K562 (cell line): ENCODE results near the gene SLC6A20. TPM values are rescaled to one million over a fixed set of nuclear protein-coding genes. Genes with fewer than 3 reads are reported as not detected.

Experiments
- ATAC-seq: fragments of 200-7000 bp; cut with Tn5 transposase; 3 replicates; pipeline ENCODE4 v1.9.1; 2020; ENCODE audit warnings: moderate library complexity
- BruUV-seq: library from RNA; stranded (reverse); fragments of 400-500 nt; replicated peaks from 2 replicates; lab custom pipeline; 2021; lab: Mats Ljungman, UMichigan
- CTCF ChIA-PET: fragments of 300-600 bp; formaldehyde crosslinking; extraction: SDS; loops from one replicate; lab custom pipeline; 2021; ENCODE audit warnings: low intra/inter-chr PET ratio; lab: Yijun Ruan, JAX
- POLR2A ChIA-PET: fragments of 300-600, 350-650 bp; sonication (Branson Sonifier 250); formaldehyde crosslinking; extraction: SDS; loops from one replicate; lab custom pipeline; 2021; ENCODE audit warnings: antibody characterized with exemption, inconsistent platforms; lab: Yijun Ruan, JAX
- DNase-seq, 4 experiments: peaks; one replicate each; pipeline versions ENCODE4 v3.0.0 to v3.0.0-alpha.2; 2011 to 2018; ENCODE audit warnings: low spot score in 3 of 4, mixed read lengths in 3 of 4; ENCODE audit errors: extremely low read depth in 1 of 4
- FAIRE-seq: peaks from 2 replicates; lab custom pipeline; 2011; peaks lifted over from hg19 to GRCh38; lab: Jason Lieb, UNC
- H2AFZ ChIP-seq: 2 replicates; pipeline ENCODE4 v1.6.0; 2011; ENCODE audit warnings: low read depth, low read length, control low read depth, inconsistent platforms
- H3K27ac ChIP-seq: fragments of 200-600 bp; 3 replicates; pipeline ENCODE4 v1.8.0; 2011; ENCODE audit warnings: low read depth, mild to moderate bottlenecking, control low read depth, inconsistent platforms, low read length, moderate library complexity, mixed read lengths; ENCODE audit errors: extremely low read depth
- H3K27me3 ChIP-seq, 2 experiments: fragments of 300-600 bp in 1 of 2; 2 replicates in 1 of 2; 3 replicates in 1 of 2; pipeline versions ENCODE4 v1.6.0 to v1.8.0; 2011; ENCODE audit warnings: inconsistent platforms in 2 of 2, low read length in 2 of 2, mild to moderate bottlenecking in 1 of 2, mixed read lengths in 1 of 2, moderate library complexity in 1 of 2; ENCODE audit not compliant: control insufficient read depth in 2 of 2, insufficient read depth in 2 of 2
- H3K36me3 ChIP-seq: fragments of 300-600 bp; 3 replicates; pipeline ENCODE4 v1.8.0; 2011; ENCODE audit warnings: mild to moderate bottlenecking, low read length, inconsistent platforms; ENCODE audit not compliant: control insufficient read depth, insufficient read depth
- H3K4me1 ChIP-seq, 2 experiments: fragments of 200-600 bp in 1 of 2; replicated peaks in 1 of 2; 2 replicates in 1 of 2; 3 replicates in 1 of 2; pipeline versions ENCODE4 v1.5.1 to v1.8.0; 2011; ENCODE audit warnings: inconsistent platforms in 2 of 2, low read length in 2 of 2, mild to moderate bottlenecking in 1 of 2, mixed read lengths in 1 of 2, moderate library complexity in 1 of 2; ENCODE audit not compliant: control insufficient read depth in 2 of 2, insufficient read depth in 2 of 2
- H3K4me2 ChIP-seq: 2 replicates; pipeline ENCODE4 v1.6.1; 2011; ENCODE audit warnings: low read length, control low read depth, inconsistent platforms, mixed read lengths; ENCODE audit not compliant: insufficient read depth
- H3K4me3 ChIP-seq: fragments of 200-600 bp; sonication (generic), shearing (Covaris generic); 2 replicates; pipeline ENCODE4 v1.5.1; 2016; ENCODE audit warnings: control low read depth, inconsistent platforms
- H3K79me2 ChIP-seq: fragments of 200-600 bp; 3 replicates; pipeline ENCODE4 v1.8.0; 2011; ENCODE audit warnings: low read length, inconsistent platforms; ENCODE audit not compliant: control insufficient read depth, insufficient read depth
- H3K9ac ChIP-seq, 2 experiments: 2 replicates each; pipeline versions ENCODE4 v1.6.0 to v1.6.1; 2011; ENCODE audit warnings: low read depth in 2 of 2, low read length in 2 of 2, control low read depth in 1 of 2, inconsistent platforms in 1 of 2, mild to moderate bottlenecking in 1 of 2, mixed read lengths in 1 of 2; ENCODE audit not compliant: insufficient read depth in 1 of 2
- H3K9me1 ChIP-seq: one replicate; pipeline ENCODE4 v1.6.0; 2011; ENCODE audit warnings: inconsistent platforms, mild to moderate bottlenecking, low read length, moderate library complexity; ENCODE audit not compliant: control insufficient read depth, insufficient read depth
- H3K9me3 ChIP-seq: replicated peaks from 2 replicates; pipeline ENCODE4 v1.5.1; 2011; ENCODE audit warnings: low read depth, low read length, inconsistent platforms; ENCODE audit not compliant: control insufficient read depth, insufficient read depth
- H4K20me1 ChIP-seq: replicated peaks from 2 replicates; pipeline ENCODE4 v1.6.1; 2011; ENCODE audit warnings: low read length, inconsistent platforms, mixed read lengths; ENCODE audit not compliant: control insufficient read depth, insufficient read depth
- HNRNPLL ChIP-seq: fragments of 200-400 bp; formaldehyde crosslinking; IDR thresholded peaks from 2 replicates; pipeline ENCODE4 v1.6.1; 2017; ENCODE audit warnings: low read length, low read depth, mild to moderate bottlenecking; ENCODE audit not compliant: poor library complexity, severe bottlenecking
- ZNF507 ChIP-seq: conservative IDR thresholded peaks from 2 replicates; pipeline ENCODE4 v1.6.1; 2017; ENCODE audit warnings: missing genetic modification characterization, missing compliant biosample characterization
- ZNF639 ChIP-seq, 2 experiments: fragments of 200-800 bp in 1 of 2; sonication (Bioruptor generic) in 1 of 2; sonication (generic) in 1 of 2; formaldehyde crosslinking in 1 of 2; IDR thresholded peaks in 1 of 2; conservative IDR thresholded peaks in 1 of 2; 2 replicates each; pipeline versions ENCODE4 v1.5.0 to v1.6.1; 2016 to 2020; ENCODE audit warnings: missing compliant biosample characterization in 1 of 2, missing genetic modification characterization in 1 of 2, missing genetic modification reagents in 1 of 2
- WGBS: fragments of 100-300 bp; shearing (Covaris generic); methylation state at CpG from one replicate; pipeline ENCODE4 v1.1.6; 2016; ENCODE audit warnings: low coverage, mixed read lengths; ENCODE audit not compliant: insufficient coverage; ENCODE audit errors: missing lambda C conversion rate; 5-methylcytosine and 5-hydroxymethylcytosine counted together
- in situ Hi-C: fragments of 300-500 bp; cut with MboI; formaldehyde crosslinking; loops from 4 replicates; pipeline ENCODE4 v1.15.0; 2018; ENCODE audit warnings: inconsistent platforms, mixed read lengths
- intact Hi-C: fragments of 100-400 bp; cut with micrococcal nuclease; formaldehyde crosslinking; loops from 2 replicates; pipeline ENCODE4 v1.14.2; 2022
- polyA plus RNA-seq, 8 experiments: library from polyadenylated mRNA; depleted of rRNA in 4 of 8; stranded (reverse) in 5 of 8; unstranded in 3 of 8; fragments of >200 nt; fragmentation: Nextera tagmentation in 2 of 8; fragmentation: Illumina TruSeq in 1 of 8; extraction: Ambion mirVana in 2 of 8; extraction: Trizol in 1 of 8; gene quantifications; 2 replicates each; pipeline versions ENCODE4 v1.2.1 to v1.2.3, GENCODE V29; 2011 to 2014; ENCODE audit warnings: inconsistent platforms in 1 of 8, missing spikeins in 1 of 8
- total RNA-seq, 7 experiments: library from RNA; depleted of rRNA in 6 of 7; stranded (reverse); fragments of >200 nt in 6 of 7; fragmentation: Illumina TruSeq in 2 of 7; extraction: Trizol in 2 of 7; gene quantifications; 2 replicates each; pipeline versions ENCODE4 v1.2.1 to v1.2.3, GENCODE V29; 2011 to 2021; ENCODE audit warnings: low replicate concordance in 1 of 7

The SLC6A20 gene
- total and polyA plus RNA-seq, 9 of the 15 experiments (the other 6 are each of a cell fraction or from before 2014, with no cell fraction given), result not detected

- no peak for TF ChIP-seq ZNF639 (CRISPR knock-in tag; conservative IDR thresholded peaks at IDR 0.05 in 1 of 2, IDR thresholded peaks at IDR 0.05 in 1 of 2)
- TF ChIP-seq, all 486 proteins: peak for 0
Observed at GRCh38 chr3:45712434-45713110, 83.8 kb downstream of the SLC6A20 start (continued).

GRCh38 chr3:45711931-45712330 lies 84.4 kb downstream of the SLC6A20 start:
- intact Hi-C loops (no loop called here), in situ Hi-C loops (no loop called here)
- 89% methylated on average over 4 of the region's 4 CpGs for WGBS
- FAIRE-seq (no peak), ATAC-seq (no peak), DNase-seq (no peak)
- CTCF ChIA-PET, result no interaction called here
- H3K27me3 ChIP-seq, result no peaks in the 10 kb centered on the region
- POLR2A ChIA-PET, result no interaction called here
- no peaks in the 10 kb centered on the region for H3K9me1 ChIP-seq
- H4K20me1 ChIP-seq, result no peaks in the 10 kb centered on the region
- H3K9me3 ChIP-seq, result no peaks in the 10 kb centered on the region
- no peak overlapping the region for H3K27ac ChIP-seq
- no peak overlapping the region for H3K4me3 ChIP-seq
- BruUV-seq, result no TSS peak
- H3K4me1 ChIP-seq, result no peaks in the 10 kb centered on the region
- no peak overlapping the region for H3K4me2 ChIP-seq
- H3K9ac ChIP-seq, result no peak overlapping the region
- TF ChIP-seq HNRNPLL, result no peak
- TF ChIP-seq ZNF507 (tag), result peak; percentile 34; the same call in 1 of the 2 replicates
- H3K36me3 ChIP-seq, result peaks cover 82% of the 10 kb centered on the region
- no peaks in the 10 kb centered on the region for H3K79me2 ChIP-seq
- no peak overlapping the region for H2AFZ ChIP-seq
